PC-9 (cell line): ENCODE data around the gene MORN5. TPM values are rescaled to one million over a fixed set of nuclear protein-coding genes. Genes with fewer than 3 reads are reported as not detected.

ENCODE experiments used
- BruUV-seq: library from RNA; stranded (reverse); fragments of 400-500 nt; replicated peaks from 2 replicates; lab custom pipeline; 2021; lab: Mats Ljungman, UMichigan
- CTCF ChIA-PET: fragments of 300-600 bp; sonication (Branson Sonifier 250); formaldehyde crosslinking; loops from one replicate; lab custom pipeline; 2022; ENCODE audit warnings: antibody characterized with exemption; lab: Charles Lee
- POLR2A ChIA-PET: fragments of 300-600 bp; sonication (Branson Sonifier 250); formaldehyde crosslinking; loops from one replicate; lab custom pipeline; 2022; ENCODE audit warnings: antibody characterized with exemption; ENCODE audit not compliant: unreplicated experiment; lab: Charles Lee
- DNase-seq, 2 experiments: peaks; one replicate each; pipeline versions ENCODE4 v3.0.0 to v3.0.0-alpha.2; 2015 to 2022; ENCODE audit warnings: mixed read lengths in 1 of 2
- H2AFZ ChIP-seq: fragments of 200-600 bp; sonication (generic); 2 replicates; pipeline ENCODE4 v1.8.1; 2017; ENCODE audit warnings: antibody characterized with exemption
- H3F3A ChIP-seq: fragments of 200-600 bp; sonication (generic); 2 replicates; pipeline ENCODE4 v1.8.1; 2017; ENCODE audit warnings: antibody characterized with exemption, mild to moderate bottlenecking, low read depth; ENCODE audit not compliant: insufficient read depth
- H3K27ac ChIP-seq: fragments of 200-600 bp; sonication (generic); 2 replicates; pipeline ENCODE4 v1.6.1; 2016; ENCODE audit warnings: mixed run types
- H3K27me3 ChIP-seq: fragments of 200-600 bp; sonication (generic); 2 replicates; pipeline ENCODE4 v1.6.1; 2016; ENCODE audit warnings: low read depth, mixed run types; ENCODE audit not compliant: insufficient read depth
- H3K36me3 ChIP-seq: fragments of 200-600 bp; sonication (generic); 2 replicates; pipeline ENCODE4 v1.6.1; 2016; ENCODE audit warnings: low read depth, mixed run types
- H3K4me1 ChIP-seq: fragments of 200-600 bp; sonication (generic); replicated peaks from 2 replicates; pipeline ENCODE4 v1.6.1; 2016; ENCODE audit warnings: mixed run types; ENCODE audit not compliant: insufficient read depth
- H3K4me2 ChIP-seq: fragments of 200-600 bp; sonication (generic); 2 replicates; pipeline ENCODE4 v1.6.1; 2017; ENCODE audit warnings: mixed run types
- H3K4me3 ChIP-seq: fragments of 200-600 bp; sonication (generic); 2 replicates; pipeline ENCODE4 v1.6.1; 2016; ENCODE audit warnings: mixed run types
- H3K79me2 ChIP-seq: fragments of 200-600 bp; sonication (generic); 2 replicates; pipeline ENCODE4 v1.6.1; 2017; ENCODE audit warnings: low read depth, mixed run types
- H3K9me2 ChIP-seq: fragments of 200-600 bp; sonication (generic); 2 replicates; pipeline ENCODE4 v1.8.1; 2017; ENCODE audit warnings: mild to moderate bottlenecking; ENCODE audit not compliant: insufficient read depth
- H3K9me3 ChIP-seq: fragments of 200-600 bp; sonication (generic); 2 replicates; pipeline ENCODE4 v1.8.1; 2016; ENCODE audit warnings: low read depth; ENCODE audit not compliant: insufficient read depth
- H4K20me1 ChIP-seq: fragments of 200-600 bp; sonication (generic); 2 replicates; pipeline ENCODE4 v1.8.1; 2017; ENCODE audit not compliant: insufficient read depth
- CTCF ChIP-seq: fragments of 200-600 bp; sonication (generic); conservative IDR thresholded peaks from 2 replicates; pipeline ENCODE4 v1.6.1; 2017; ENCODE audit warnings: mixed run types, antibody characterized with exemption, mild to moderate bottlenecking, moderate library complexity
- EZH2 ChIP-seq: fragments of 200-600 bp; sonication (generic); IDR thresholded peaks from 2 replicates; pipeline ENCODE4 v1.8.0; 2017; ENCODE audit warnings: antibody characterized with exemption, low read depth
- intact Hi-C: fragments of 100-400 bp; cut with micrococcal nuclease; formaldehyde crosslinking; loops from one replicate; pipeline ENCODE4 v1.10.0; 2022; ENCODE audit not compliant: unreplicated experiment
- total RNA-seq: library from RNA; stranded (reverse); gene quantifications from 2 replicates; pipeline ENCODE4 v1.2.3, GENCODE V29; 2021

The MORN5 gene
- total RNA-seq, 1 experiment from 2014 or later = not detected

GRCh38 chr9:122133263-122133983, 26.3 kb upstream of the MORN5 start:
- Histone ChIP-seq H3K9me2 (no peaks in the 10 kb centered on the region), H3K4me1 (no peaks in the 10 kb centered on the region), H4K20me1 (no peaks in the 10 kb centered on the region), H3F3A (no peaks in the 10 kb centered on the region), H3K9me3 (no peaks in the 10 kb centered on the region), H2AFZ (no peak overlapping the region), H3K79me2 (no peaks in the 10 kb centered on the region), H3K4me3 (no peak overlapping the region), H3K4me2 (no peak overlapping the region), H3K36me3 (no peaks in the 10 kb centered on the region), H3K27me3 (no peaks in the 10 kb centered on the region), H3K27ac (no peak overlapping the region)
- no peak for DNase-seq
- no TSS peak for BruUV-seq
- ChIA-PET POLR2A (no interaction called here), CTCF (no interaction called here)
- TF ChIP-seq EZH2 (no peak), CTCF (no peak)
- intact Hi-C loops = no loop called here

GRCh38 chr9:122133984-122134535, 25.6 kb upstream of the MORN5 start:
- no peak for DNase-seq
- Histone ChIP-seq H3K27ac (no peak overlapping the region), H3K27me3 (no peaks in the 10 kb centered on the region), H3K4me2 (no peak overlapping the region), H3K9me2 (no peaks in the 10 kb centered on the region), H3K79me2 (no peaks in the 10 kb centered on the region), H3K4me3 (no peak overlapping the region), H2AFZ (no peak overlapping the region), H3K4me1 (no peaks in the 10 kb centered on the region), H3K9me3 (no peaks in the 10 kb centered on the region), H3K36me3 (no peaks in the 10 kb centered on the region), H3F3A (no peaks in the 10 kb centered on the region), H4K20me1 (no peaks in the 10 kb centered on the region)
- no TSS peak for BruUV-seq
- no peak for TF ChIP-seq CTCF
- no peak for TF ChIP-seq EZH2
- CTCF ChIA-PET = interaction anchor here (0.6 kb wide), 1 partner anchor 102 kb away, joined by 4 read pairs; no protein-coding TSS in a partner anchor
- intact Hi-C loops = no loop called here
- POLR2A ChIA-PET = no interaction called here

GRCh38 chr9:122134822-122135528, 24.7 kb upstream of the MORN5 start:
- POLR2A ChIA-PET = interaction anchor here (0.6 kb wide), 1 partner anchor 393 kb away, joined by 6 read pairs; no protein-coding TSS in a partner anchor
- no peak overlapping the region for H3K4me2 ChIP-seq
- H3K36me3 ChIP-seq = no peaks in the 10 kb centered on the region
- no peaks in the 10 kb centered on the region for H4K20me1 ChIP-seq
- no peaks in the 10 kb centered on the region for H3K79me2 ChIP-seq
- H3K27ac ChIP-seq = no peak overlapping the region
- CTCF ChIA-PET = interaction anchor here (0.6 kb wide), 2 partner anchors 9 to 12 kb away, joined by 3 to 8 read pairs; no protein-coding TSS in a partner anchor
- DNase-seq = no peak
- no peak for TF ChIP-seq EZH2
- TF ChIP-seq CTCF = no peak
- BruUV-seq = no TSS peak
- H3K4me3 ChIP-seq = no peak overlapping the region
- no peaks in the 10 kb centered on the region for H3K9me2 ChIP-seq
- H3K4me1 ChIP-seq = no peaks in the 10 kb centered on the region
- no peaks in the 10 kb centered on the region for H3K9me3 ChIP-seq
- intact Hi-C loops = no loop called here
- H3K27me3 ChIP-seq = no peaks in the 10 kb centered on the region
- H2AFZ ChIP-seq = no peak overlapping the region
- H3F3A ChIP-seq = no peaks in the 10 kb centered on the region
